Measurements from ENCODE around the gene SCTR. TPM values are rescaled to one million over a fixed set of nuclear protein-coding genes. Genes with fewer than 3 reads are reported as not detected.

SCTR gene
- total RNA-seq, 2 donors from 2014 or later = not detected

GRCh38 chr2:119438128-119438656, 86.1 kb downstream of the SCTR start:
- peaks cover 2% of the 10 kb centered on the region for H3K36me3 Mint-ChIP-seq (ENCODE audit: low read depth)
- ATAC-seq = no peak
- peaks cover 4% of the 10 kb centered on the region for H3K4me1 Mint-ChIP-seq
- no peak for DNase-seq
- no peaks in the 10 kb centered on the region for H3K9me3 ChIP-seq (ENCODE audit: control insufficient read depth, low read length, poor library complexity, severe bottlenecking)
- H3K27me3 Mint-ChIP-seq = peaks cover 72% of the 10 kb centered on the region
- H3K27ac Mint-ChIP-seq = no peak overlapping the region
- no peak overlapping the region for H3K4me3 Mint-ChIP-seq

DNA sequence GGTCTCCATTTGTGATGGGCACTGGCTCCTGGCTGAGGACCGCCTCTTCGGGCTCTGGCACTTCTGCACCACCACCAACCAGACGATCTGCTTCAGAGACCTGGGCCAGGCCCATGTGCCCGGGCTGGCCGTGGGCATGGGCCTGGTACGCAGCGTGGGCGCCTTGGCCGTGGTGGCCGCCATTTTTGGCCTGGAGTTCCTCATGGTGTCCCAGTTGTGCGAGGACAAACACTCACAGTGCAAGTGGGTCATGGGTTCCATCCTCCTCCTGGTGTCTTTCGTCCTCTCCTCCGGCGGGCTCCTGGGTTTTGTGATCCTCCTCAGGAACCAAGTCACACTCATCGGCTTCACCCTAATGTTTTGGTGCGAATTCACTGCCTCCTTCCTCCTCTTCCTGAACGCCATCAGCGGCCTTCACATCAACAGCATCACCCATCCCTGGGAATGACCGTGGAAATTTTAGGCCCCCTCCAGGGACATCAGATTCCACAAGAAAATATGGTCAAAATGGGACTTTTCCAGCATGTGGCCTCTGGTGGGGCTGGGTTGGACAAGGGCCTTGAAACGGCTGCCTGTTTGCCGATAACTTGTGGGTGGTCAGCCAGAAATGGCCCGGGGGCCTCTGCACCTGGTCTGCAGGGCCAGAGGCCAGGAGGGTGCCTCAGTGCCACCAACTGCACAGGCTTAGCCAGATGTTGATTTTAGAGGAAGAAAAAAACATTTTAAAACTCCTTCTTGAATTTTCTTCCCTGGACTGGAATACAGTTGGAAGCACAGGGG, 87.1 kb downstream of the SCTR start:
- H3K27me3 Mint-ChIP-seq = peaks cover 82% of the 10 kb centered on the region
- DNase-seq = no peak
- no peaks in the 10 kb centered on the region for H3K9me3 ChIP-seq (ENCODE audit: control insufficient read depth, low read length, poor library complexity, severe bottlenecking)
- ATAC-seq = no peak
- H3K4me3 Mint-ChIP-seq = no peak overlapping the region
- H3K36me3 Mint-ChIP-seq (ENCODE audit: low read depth) = peaks cover 2% of the 10 kb centered on the region
- no peak overlapping the region for H3K27ac Mint-ChIP-seq
- peaks cover 5% of the 10 kb centered on the region for H3K4me1 Mint-ChIP-seq

DNA sequence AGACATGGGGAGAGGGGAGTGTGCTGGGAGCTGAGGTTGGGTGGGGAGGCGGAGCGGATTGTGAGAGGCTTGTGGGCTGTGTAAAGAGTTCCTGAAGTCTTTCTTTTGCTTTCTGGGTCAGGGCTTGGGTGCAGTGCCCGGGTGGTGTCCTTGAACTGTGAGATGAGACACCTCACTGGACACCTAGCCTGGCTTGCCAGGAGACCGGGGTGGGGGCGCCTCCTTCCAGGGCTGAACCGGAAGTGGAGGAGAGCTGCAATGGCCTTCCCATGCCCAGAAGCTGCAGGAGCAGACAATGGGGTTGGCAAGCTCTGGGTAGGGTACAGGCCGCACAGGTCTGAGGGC, 88.4 kb downstream of the SCTR start:
- Mint-ChIP-seq H3K27me3 (peaks cover 79% of the 10 kb centered on the region), H3K4me1 (peaks cover 7% of the 10 kb centered on the region), H3K27ac (no peak overlapping the region), H3K36me3 (ENCODE audit: low read depth) (peaks cover 2% of the 10 kb centered on the region), H3K4me3 (no peak overlapping the region)
- ATAC-seq (no peak), DNase-seq (no peak)
- H3K9me3 ChIP-seq (ENCODE audit: control insufficient read depth, low read length, poor library complexity, severe bottlenecking) = no peaks in the 10 kb centered on the region

DNA sequence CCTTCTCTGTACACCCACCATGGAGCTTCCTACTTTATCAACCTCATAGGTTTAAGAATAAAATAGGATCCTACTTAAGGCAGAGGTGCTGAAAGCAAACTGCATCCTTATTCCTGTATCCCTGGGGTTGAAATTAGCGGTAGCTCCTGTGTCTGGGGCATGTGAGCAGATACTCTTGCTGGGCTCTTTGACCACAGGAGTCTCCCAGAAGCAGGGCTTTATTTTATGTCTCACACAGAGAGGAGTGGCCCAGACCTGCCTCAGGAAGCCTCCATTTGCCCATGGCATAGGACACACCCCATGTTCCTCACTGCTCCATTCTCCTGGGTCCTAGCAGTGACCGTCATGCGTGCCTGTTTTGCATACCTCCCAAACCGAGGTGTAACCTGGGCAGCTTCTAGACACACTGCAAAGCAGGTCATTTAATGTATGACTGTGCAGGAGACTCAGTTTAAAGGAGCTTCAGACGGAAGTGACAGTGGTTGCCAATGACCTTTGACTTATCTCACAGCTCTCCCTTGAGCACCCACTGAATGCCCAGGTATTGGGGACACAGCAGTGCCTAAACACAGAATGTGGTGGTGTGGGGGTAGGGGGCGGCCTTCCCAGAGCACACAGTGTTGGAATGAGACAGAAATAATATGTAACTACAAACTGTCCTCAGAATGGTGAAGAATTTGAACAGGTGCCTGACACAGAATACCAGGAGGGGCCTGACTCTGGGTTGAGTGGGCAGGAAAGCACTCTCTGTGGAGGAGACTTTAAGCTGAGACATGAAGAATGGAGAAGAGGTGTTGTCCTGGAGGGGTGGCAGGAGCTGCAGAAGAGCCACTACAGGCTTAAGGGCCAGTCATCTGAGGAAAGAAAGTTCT, 89.0 kb downstream of the SCTR start:
- DNase-seq (no peak), ATAC-seq (no peak)
- peaks cover 2% of the 10 kb centered on the region for H3K36me3 Mint-ChIP-seq (ENCODE audit: low read depth)
- no peak overlapping the region for H3K27ac Mint-ChIP-seq
- peaks cover 84% of the 10 kb centered on the region for H3K27me3 Mint-ChIP-seq
- peaks cover 7% of the 10 kb centered on the region for H3K4me1 Mint-ChIP-seq
- no peaks in the 10 kb centered on the region for H3K9me3 ChIP-seq (ENCODE audit: control insufficient read depth, low read length, poor library complexity, severe bottlenecking)
- no peak overlapping the region for H3K4me3 Mint-ChIP-seq

- peaks cover 2% of the 10 kb centered on the region for H3K36me3 Mint-ChIP-seq (ENCODE audit: low read depth)
- ATAC-seq = no peak
- no peak for DNase-seq
- H3K4me1 Mint-ChIP-seq = peaks cover 5% of the 10 kb centered on the region
- H3K4me3 Mint-ChIP-seq = no peak overlapping the region
- H3K27ac Mint-ChIP-seq = no peak overlapping the region
- no peaks in the 10 kb centered on the region for H3K9me3 ChIP-seq (ENCODE audit: control insufficient read depth, low read length, poor library complexity, severe bottlenecking)
- peaks cover 84% of the 10 kb centered on the region for H3K27me3 Mint-ChIP-seq
Measured at GRCh38 chr2:119434664-119435063, 89.6 kb downstream of the SCTR start.

GRCh38 chr2:119433636-119434327, 90.5 kb downstream of the SCTR start:
- no peaks in the 10 kb centered on the region for H3K9me3 ChIP-seq (ENCODE audit: control insufficient read depth, low read length, poor library complexity, severe bottlenecking)
- Mint-ChIP-seq H3K27ac (no peak overlapping the region), H3K4me1 (peaks cover 5% of the 10 kb centered on the region), H3K27me3 (peaks cover 84% of the 10 kb centered on the region), H3K4me3 (no peak overlapping the region), H3K36me3 (ENCODE audit: low read depth) (peaks cover 2% of the 10 kb centered on the region)
- DNase-seq = no peak
- no peak for ATAC-seq

GRCh38 chr2:119432851-119433522, 91.3 kb downstream of the SCTR start:
- H3K9me3 ChIP-seq (ENCODE audit: control insufficient read depth, low read length, poor library complexity, severe bottlenecking) = no peaks in the 10 kb centered on the region
- H3K4me3 Mint-ChIP-seq = peak overlapping the region; percentile 19
- ATAC-seq (no peak), DNase-seq (no peak)
- peaks cover 84% of the 10 kb centered on the region for H3K27me3 Mint-ChIP-seq
- peaks cover 3% of the 10 kb centered on the region for H3K4me1 Mint-ChIP-seq
- no peak overlapping the region for H3K27ac Mint-ChIP-seq
- H3K36me3 Mint-ChIP-seq (ENCODE audit: low read depth) = peaks cover 3% of the 10 kb centered on the region

DNA sequence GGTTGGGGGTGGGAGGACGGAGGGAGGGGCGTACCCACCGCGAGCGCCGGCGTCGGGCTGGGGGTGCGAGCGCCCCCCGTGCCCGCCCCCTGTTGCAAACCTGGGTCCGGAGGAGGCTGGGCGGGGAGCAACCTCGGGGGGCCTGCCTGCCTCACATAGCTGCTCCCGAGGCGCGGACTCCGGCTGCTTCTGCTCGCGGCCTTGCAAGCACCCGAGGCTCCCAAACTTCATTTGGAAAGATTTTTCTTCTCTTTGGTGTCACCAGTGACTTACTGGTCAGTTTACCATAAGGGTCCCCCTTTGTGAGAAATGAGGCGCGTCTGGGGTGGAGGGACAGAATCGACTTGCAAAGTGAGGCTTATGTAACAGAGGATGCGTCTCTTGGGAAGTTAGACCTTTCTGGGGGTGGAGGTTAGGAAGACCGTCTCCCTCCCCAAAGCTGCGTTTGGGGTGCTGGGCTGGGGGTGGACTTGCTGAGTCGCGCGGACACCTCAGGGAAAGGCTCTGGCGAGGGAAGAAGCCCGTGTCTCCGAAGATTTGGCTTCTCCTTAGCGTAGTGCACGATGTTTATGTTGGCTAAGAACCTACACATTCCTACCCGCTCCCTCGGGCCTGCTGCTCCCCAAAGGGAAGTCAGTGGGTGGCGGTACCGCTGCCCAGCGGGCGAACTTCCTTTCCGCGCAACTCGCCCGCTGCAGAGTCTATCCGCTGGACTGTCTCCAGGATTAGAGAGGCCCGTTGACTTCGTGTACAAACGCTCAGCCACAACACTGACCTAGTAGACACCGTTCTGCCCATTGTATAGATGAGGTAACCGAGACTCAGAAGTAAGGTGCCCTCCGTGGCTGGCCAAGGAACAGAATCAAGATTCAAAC, 92.1 kb downstream of the SCTR start:
- Mint-ChIP-seq H3K4me3 (peak overlapping the region; percentile 64), H3K27me3 (peaks cover 86% of the 10 kb centered on the region), H3K36me3 (ENCODE audit: low read depth) (peaks cover 4% of the 10 kb centered on the region), H3K4me1 (peaks cover 5% of the 10 kb centered on the region), H3K27ac (no peak overlapping the region)
- no peaks in the 10 kb centered on the region for H3K9me3 ChIP-seq (ENCODE audit: control insufficient read depth, low read length, poor library complexity, severe bottlenecking)
- DNase-seq (no peak), ATAC-seq (no peak)

DNA sequence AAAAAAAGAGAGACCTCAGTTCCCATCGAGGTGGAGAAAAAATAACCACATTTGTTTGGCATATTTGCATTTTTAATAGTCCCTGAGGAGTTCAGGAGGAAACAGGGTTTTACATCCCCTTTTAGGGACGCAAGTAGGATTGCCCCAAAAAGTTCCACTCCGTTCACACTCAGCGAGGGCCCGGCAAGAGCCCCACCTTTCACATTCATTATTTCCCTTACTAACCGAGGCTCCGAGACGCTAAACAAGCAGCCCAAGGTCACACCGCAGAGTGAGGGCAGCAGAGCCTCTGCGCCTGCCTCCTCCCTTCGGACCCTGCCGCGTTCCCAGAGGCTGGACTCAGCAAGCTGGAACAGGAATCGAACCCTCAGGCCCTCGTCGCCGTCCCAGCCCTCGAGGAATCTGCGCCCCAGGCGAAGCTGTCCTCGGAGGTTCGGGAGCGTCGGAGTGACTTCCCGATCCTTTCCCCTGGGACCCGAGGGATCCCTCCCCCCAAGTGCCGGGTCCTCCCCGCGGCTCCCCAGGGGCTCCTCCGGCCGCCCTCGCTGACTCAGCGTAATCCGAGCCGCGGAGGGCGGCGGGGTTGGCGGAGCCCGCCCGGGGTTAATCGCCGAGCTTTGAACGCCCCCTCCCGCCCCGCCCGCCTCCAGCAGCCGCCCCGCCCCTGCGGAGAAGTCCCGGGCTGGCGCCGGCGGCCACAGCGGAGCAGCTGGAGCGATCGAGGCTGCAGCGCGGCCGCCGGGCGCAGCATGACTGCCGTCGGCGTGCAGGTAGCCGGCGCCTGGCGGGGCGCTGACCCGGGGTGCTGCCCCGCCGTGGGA, 92.9 kb downstream of the SCTR start, which contains the start of gene TMEM37:
Gene TMEM37, plus strand, starts transcription at position 700 of the 821 bp plus-strand sequence. Its CDS starts 50 bp downstream, at position 750.
- no peaks in the 10 kb centered on the region for H3K9me3 ChIP-seq (ENCODE audit: control insufficient read depth, low read length, poor library complexity, severe bottlenecking)
- DNase-seq (no peak), ATAC-seq (no peak)
- Mint-ChIP-seq H3K36me3 (ENCODE audit: low read depth) (peaks cover 4% of the 10 kb centered on the region), H3K4me3 (peak within 1 kb of the TSS; percentile 64), H3K4me1 (peaks cover 8% of the 10 kb centered on the region), H3K27ac (no peak within 1 kb of the TSS), H3K27me3 (peaks cover 86% of the 10 kb centered on the region)

- no peak for DNase-seq
- Mint-ChIP-seq H3K4me1 (peaks cover 8% of the 10 kb centered on the region), H3K36me3 (ENCODE audit: low read depth) (peaks cover 4% of the 10 kb centered on the region), H3K4me3 (no peak overlapping the region), H3K27me3 (peaks cover 86% of the 10 kb centered on the region), H3K27ac (no peak overlapping the region)
- no peaks in the 10 kb centered on the region for H3K9me3 ChIP-seq (ENCODE audit: control insufficient read depth, low read length, poor library complexity, severe bottlenecking)
- ATAC-seq = no peak
Measured at GRCh38 chr2:119430023-119430498, 94.2 kb downstream of the SCTR start.

GRCh38 chr2:119429225-119429981, 94.9 kb downstream of the SCTR start:
- peaks cover 4% of the 10 kb centered on the region for H3K36me3 Mint-ChIP-seq (ENCODE audit: low read depth)
- peak overlapping the region; percentile 36 for H3K4me3 Mint-ChIP-seq
- ATAC-seq (no peak), DNase-seq (no peak)
- H3K9me3 ChIP-seq (ENCODE audit: control insufficient read depth, low read length, poor library complexity, severe bottlenecking) = no peaks in the 10 kb centered on the region
- peaks cover 89% of the 10 kb centered on the region for H3K27me3 Mint-ChIP-seq
- H3K27ac Mint-ChIP-seq = no peak overlapping the region
- H3K4me1 Mint-ChIP-seq = peaks cover 8% of the 10 kb centered on the region
